Stimulated activated memory B cell treated with anti-CD40 and anti-IgM and Interleukin-4, amounts not matched to agents 10 μg/mL and 1 μg/mL and 100 μg/mL, for 72 hours (primary cell): ENCODE measurements around the gene KRT13.
"Not testable (repeated sequence)": the region's sequence is repeated elsewhere in the genome, so short reads cannot be mapped to it uniquely, and the experiment has no call there.

Experiments
- ATAC-seq: fragments of 150-1000 bp; cut with Tn5 transposase; 2 replicates; pipeline ENCODE4 v1.10.0; 2021
- H3K27ac Mint-ChIP-seq: one replicate; pipeline ENCODE4 v1.8.0; 2022; ENCODE audit warnings: mild to moderate bottlenecking, mixed read lengths
- H3K27me3 Mint-ChIP-seq: one replicate; pipeline ENCODE4 v1.8.0; 2022; ENCODE audit warnings: mixed read lengths
- H3K36me3 Mint-ChIP-seq: one replicate; pipeline ENCODE4 v1.8.0; 2022; ENCODE audit warnings: mixed read lengths
- H3K4me1 Mint-ChIP-seq: one replicate; pipeline ENCODE4 v1.8.0; 2022; ENCODE audit warnings: mixed read lengths
- H3K4me3 Mint-ChIP-seq: one replicate; pipeline ENCODE4 v1.8.0; 2022; ENCODE audit warnings: mild to moderate bottlenecking, moderate library complexity, mixed read lengths
- H3K9me3 Mint-ChIP-seq: one replicate; pipeline ENCODE4 v1.8.0; 2022; ENCODE audit warnings: mixed read lengths

KRT13 gene

DNA sequence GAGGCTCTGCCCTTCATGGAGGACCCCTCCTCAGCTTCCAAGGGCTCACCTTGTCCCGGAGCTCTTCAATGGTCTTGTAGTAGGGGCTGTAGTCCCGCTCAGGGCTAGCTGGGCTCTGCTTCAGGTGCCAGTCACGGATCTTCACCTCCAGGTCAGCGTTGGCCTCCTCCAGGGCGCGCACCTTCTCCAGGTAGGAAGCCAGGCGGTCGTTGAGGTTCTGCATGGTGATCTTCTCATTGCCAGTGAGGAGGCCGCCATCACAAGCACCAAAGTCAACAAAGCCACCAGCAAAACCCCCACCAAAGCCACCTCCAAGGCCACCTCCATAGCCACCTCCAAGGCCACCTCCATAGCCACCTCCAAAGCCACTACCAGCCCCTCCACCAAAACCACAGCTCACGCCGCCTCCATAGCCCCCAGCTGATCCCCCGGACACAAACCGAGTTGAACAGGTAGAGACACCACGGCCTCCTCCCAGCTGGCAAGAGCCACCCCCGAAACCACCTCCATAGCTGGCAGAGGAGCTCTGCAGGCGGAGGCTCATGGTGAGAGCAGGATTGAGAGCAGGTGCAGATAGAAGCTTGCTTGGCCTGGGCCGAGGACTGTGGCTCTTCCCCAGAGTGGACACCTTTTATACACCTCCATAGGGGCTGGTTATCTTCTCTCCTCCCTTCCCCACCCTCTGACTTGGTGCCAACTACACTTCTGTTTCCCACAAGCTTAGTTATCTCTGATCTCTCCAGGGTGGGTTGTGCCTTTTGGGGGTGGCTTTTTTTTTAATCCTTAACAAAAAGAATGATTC, at the start of gene KRT13:
Gene KRT13, minus strand, starts transcription at position 606 of the 802 bp plus-strand sequence. Its CDS starts 62 bp downstream, at position 544.
- Mint-ChIP-seq H3K36me3 (no peaks in the 10 kb centered on the region), H3K27me3 (peaks cover 9% of the 10 kb centered on the region), H3K4me1 (peaks cover 8% of the 10 kb centered on the region), H3K9me3 (no peaks in the 10 kb centered on the region), H3K27ac (no peak within 1 kb of the TSS), H3K4me3 (no peak within 1 kb of the TSS)
- ATAC-seq = no peak

DNA sequence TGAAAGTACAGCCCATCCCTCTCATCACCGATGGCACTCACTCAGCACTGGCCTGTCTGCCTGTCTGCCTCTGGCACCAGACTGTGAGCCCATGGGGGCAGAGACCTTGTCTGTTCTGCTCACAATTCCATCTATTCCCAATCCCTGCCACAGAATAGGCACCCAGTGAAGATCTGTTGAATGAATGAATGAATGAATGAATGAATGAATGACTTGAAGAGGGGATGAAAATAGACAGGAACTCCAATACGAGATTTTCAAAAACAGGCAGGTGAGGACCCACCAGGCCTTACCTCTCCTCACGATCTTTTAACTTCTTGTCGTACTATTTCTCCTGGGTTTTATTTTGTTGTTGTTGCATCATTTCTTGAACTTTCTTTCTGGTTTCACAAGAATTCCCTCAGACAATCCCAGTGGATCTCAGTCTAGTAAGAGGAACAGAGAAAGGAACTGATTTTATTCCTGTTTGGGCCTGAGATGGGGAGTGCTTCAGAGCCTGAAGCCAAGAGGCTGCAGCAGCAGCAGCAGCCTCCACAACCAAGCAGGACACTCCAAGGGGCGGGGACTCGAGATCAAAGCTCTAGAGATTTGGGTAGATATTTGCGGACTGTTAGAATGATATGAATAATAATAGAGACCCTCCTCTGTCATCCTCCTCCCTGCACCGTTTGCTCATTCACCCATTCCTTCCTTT, 48.7 kb upstream of the KRT13 start:
- Mint-ChIP-seq H3K27me3 (peaks cover 78% of the 10 kb centered on the region), H3K4me3 (no peak overlapping the region), H3K27ac (no peak overlapping the region), H3K9me3 (no peaks in the 10 kb centered on the region), H3K4me1 (peaks cover 4% of the 10 kb centered on the region), H3K36me3 (no peaks in the 10 kb centered on the region)
- no peak for ATAC-seq

DNA sequence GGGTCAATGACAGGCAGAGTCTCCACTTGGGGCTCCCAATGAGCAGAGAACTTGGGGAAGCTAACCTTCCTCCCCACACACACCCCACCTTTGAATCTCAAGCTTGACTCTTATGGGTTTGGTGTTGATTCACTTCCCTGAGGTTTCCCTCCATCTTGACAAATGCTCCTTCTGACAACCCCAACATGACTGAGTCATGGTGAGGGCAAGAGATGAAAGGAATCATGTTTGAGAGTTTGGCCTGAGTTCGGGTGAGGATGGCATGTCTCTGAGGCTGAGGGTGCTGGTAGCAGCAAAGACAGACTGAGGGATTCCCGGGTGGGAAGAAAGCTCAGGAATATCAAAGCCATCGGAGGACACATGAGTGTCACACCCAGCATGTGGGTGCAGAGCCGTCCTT, 47.8 kb upstream of the KRT13 start:
- ATAC-seq = no peak
- Mint-ChIP-seq H3K27me3 (peaks cover 78% of the 10 kb centered on the region), H3K4me3 (no peak overlapping the region)

DNA sequence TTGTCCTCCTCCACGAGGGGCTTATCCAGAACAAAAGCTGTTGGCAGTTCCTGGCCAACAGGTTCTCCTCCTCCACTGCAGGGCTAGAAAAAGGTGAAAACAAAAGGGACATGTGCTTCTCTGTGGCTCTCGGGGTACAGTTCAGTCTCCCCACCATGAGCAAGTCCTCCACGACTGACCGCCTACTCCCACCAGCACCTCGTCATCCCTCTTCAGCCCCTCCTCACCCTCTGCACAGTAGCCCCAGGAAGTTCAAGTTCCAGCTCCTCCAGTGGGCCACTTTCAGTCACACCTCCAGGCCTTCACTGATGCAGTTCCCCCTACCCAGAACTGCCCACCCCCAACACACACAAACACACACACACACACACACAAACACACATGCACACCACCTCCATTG, 47.0 kb upstream of the KRT13 start:
- peaks cover 20% of the 10 kb centered on the region for H3K4me1 Mint-ChIP-seq
- ATAC-seq = no peak
- H3K4me3 Mint-ChIP-seq = no peak overlapping the region
- H3K9me3 Mint-ChIP-seq = no peaks in the 10 kb centered on the region
- no peaks in the 10 kb centered on the region for H3K36me3 Mint-ChIP-seq
- peaks cover 78% of the 10 kb centered on the region for H3K27me3 Mint-ChIP-seq
- H3K27ac Mint-ChIP-seq = no peak overlapping the region

More for the DNA sequence above, 47.8 kb upstream of the KRT13 start:
- Mint-ChIP-seq H3K4me1 (peaks cover 14% of the 10 kb centered on the region), H3K9me3 (no peaks in the 10 kb centered on the region), H3K27ac (no peak overlapping the region), H3K36me3 (no peaks in the 10 kb centered on the region)

DNA sequence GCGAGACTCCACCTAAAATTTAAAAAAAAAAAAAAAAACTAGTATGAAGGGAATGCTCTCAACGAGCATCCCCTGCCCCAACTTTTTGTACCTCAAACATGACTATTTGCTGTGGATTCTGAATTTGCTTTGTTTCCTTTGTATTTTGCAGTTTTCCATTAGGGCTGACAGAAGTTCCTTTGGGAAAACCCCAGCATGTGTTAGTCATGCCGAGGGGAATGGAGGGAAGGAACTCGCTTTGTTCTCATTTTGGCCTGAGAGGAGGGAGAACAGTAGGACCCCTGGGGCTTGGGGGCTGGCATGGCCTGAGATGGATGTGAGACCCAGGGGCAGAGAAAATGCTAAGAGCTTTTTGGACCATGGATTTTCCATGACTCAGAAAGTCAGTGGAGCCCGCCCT, 46.0 kb upstream of the KRT13 start:
- peaks cover 20% of the 10 kb centered on the region for H3K4me1 Mint-ChIP-seq
- H3K27ac Mint-ChIP-seq = no peak overlapping the region

DNA sequence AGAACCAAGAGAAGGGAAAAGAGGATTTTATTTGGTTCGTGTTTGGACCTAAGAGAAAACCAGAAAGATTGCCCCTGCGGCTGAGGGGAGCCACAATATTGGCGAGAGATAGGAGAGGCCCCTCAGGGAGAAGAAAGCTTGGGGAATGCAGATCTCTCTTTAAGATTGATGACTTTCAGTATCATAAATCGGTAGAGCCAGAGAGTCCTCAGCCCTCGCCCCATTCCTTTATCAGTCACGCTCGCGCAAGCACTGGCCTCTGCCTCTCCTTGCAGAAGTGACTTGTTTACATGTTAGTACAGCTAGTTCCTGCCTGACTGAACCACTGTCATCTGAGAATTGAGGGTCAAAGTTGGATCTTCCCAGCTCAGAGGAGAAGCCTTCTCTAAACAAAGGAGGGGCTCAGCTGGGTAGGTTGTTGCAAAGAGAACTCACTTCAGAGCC, 44.2 kb upstream of the KRT13 start:
- no peak for ATAC-seq
- Mint-ChIP-seq H3K36me3 (no peaks in the 10 kb centered on the region), H3K27ac (no peak overlapping the region), H3K4me3 (no peak overlapping the region), H3K27me3 (peaks cover 79% of the 10 kb centered on the region), H3K4me1 (peaks cover 20% of the 10 kb centered on the region), H3K9me3 (peaks cover 4% of the 10 kb centered on the region)

More for the DNA sequence above, 46.0 kb upstream of the KRT13 start:
- Mint-ChIP-seq H3K27me3 (peaks cover 79% of the 10 kb centered on the region), H3K4me3 (no peak overlapping the region), H3K9me3 (peaks cover 4% of the 10 kb centered on the region), H3K36me3 (no peaks in the 10 kb centered on the region)
- ATAC-seq = no peak

DNA sequence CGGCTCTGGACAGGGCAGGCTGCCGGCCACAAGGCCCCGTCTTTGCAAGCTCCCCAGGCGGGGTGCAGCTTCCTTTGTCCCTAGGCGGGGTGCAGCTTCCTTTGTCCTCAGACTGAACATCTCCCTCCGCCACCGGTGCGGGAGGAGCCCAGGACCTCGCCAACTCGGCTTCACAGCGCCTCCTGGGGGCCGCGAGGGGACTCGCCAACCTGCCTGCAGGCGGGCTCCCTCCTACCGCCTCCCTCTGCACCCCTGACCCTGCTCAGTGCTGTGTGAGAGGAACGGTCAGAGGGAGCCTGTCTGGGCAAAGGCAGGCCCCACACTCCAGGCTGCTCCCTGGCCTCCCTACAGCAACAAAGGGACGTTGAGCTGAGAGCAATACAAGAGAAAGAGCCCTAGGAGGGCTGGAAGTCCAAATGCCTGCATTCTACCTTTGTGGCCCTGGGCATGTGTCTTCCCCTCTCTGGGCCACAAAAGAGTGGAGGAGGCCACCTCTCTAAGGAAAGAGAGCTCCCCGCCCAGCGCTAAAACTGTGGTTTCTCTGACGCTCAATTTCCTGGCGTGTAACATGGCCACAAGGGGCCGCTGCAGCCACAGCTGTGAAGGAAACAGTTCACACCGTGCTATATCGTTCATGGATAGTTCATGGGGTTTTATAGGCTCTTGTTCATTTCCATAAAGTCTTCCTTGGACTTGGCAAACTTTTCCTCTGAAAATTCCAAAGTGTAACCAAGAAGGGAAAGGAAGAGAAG, 43.6 kb upstream of the KRT13 start:
- Mint-ChIP-seq H3K27ac (no peak overlapping the region), H3K4me3 (peak overlapping the region; percentile 32), H3K9me3 (peaks cover 4% of the 10 kb centered on the region), H3K36me3 (no peaks in the 10 kb centered on the region), H3K27me3 (peaks cover 73% of the 10 kb centered on the region), H3K4me1 (peaks cover 20% of the 10 kb centered on the region)
- peak; percentile 83 for ATAC-seq

DNA sequence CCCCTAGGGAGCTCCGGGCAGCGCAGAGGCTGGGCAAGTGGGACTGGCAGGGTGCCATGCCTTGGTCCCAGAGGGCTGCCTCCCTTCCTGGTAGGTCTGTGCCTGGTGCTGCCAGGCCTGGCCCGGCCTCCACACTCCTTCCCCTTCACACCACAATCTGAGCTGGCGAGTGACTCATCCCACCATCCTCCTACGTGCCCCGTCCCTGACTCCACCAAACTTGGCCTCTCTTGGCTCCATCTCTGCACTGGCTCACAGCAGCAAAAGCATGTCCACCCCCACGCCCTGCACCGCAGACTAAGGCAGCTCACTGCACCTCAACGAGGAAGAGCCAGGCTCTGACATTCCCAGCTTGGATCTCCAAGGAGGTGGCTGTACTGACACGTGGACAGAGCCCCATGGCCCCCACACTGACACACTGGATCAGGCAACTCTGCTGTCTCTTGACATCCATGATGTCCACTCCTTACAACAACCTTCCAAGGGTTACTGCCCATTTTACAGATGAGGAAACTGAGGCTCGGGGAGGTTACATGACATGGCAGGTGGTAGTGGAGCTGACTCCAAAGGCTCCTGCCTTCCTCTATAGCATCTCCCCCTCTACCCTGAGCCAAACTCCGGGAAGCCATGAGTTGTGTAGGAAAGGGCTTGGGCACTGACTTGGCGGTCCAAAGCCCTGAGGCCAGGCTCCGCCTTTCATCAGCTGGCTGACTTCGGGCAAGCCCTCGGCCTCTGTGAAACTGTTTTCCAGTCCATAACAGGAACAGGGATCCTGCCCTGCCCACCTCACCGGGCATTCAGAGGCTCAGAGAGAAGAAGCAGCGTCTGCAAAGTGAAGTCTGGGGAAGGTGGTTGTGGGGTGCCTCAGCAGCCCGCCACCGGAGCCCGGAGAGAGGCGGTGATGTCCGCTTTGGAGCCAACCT, 42.8 kb upstream of the KRT13 start:
- Mint-ChIP-seq H3K27me3 (peaks cover 64% of the 10 kb centered on the region), H3K4me3 (no peak overlapping the region), H3K36me3 (no peaks in the 10 kb centered on the region), H3K27ac (no peak overlapping the region), H3K9me3 (peaks cover 4% of the 10 kb centered on the region), H3K4me1 (peaks cover 20% of the 10 kb centered on the region)
- ATAC-seq = peak; percentile 65

DNA sequence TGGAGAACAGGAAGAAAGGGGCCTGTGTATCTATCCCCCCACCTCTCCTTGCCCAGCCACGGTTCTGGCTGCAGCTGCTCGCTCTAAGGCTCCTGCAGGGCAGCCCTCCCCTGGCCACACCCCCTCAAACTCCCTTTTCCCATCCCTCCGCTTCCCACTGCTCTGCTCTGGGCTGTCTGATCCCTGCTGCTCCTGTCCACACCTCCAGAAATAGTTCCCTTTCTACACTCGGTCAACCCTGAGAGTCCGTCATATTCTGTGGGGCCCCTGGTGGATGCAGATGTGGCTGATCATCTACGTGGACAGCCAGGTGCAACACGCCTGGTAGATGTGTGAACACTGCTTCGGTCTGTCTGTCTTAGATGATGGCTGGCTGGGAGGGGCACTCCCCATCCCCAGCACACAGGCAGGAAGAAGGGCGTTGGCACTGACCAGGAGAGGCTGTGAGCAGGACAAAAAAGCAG, 42.0 kb upstream of the KRT13 start:
- H3K27me3 Mint-ChIP-seq = peaks cover 57% of the 10 kb centered on the region
- peaks cover 4% of the 10 kb centered on the region for H3K9me3 Mint-ChIP-seq
- H3K4me3 Mint-ChIP-seq = no peak overlapping the region

DNA sequence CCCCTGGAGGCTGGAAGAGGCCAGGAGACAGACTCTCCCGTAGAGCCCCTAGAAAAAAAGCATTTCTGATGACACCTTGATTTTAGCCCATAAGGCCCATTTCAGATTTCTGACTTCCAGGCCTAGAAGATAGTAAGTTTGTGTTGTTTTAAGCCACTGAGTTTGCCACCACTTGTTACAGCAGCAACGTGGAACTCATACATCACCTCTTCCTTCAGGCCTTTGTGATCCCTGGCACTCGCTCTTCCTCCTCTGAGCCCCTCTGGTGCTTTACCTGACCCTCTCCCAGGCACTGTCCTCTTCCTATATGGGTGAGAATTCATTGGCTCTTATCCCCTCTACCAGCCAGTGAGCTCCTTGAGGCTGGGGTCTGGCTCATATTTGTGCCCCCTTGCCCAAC, 41.4 kb upstream of the KRT13 start:
- Mint-ChIP-seq H3K4me1 (peaks cover 20% of the 10 kb centered on the region), H3K9me3 (peaks cover 4% of the 10 kb centered on the region), H3K27ac (no peak overlapping the region), H3K36me3 (no peaks in the 10 kb centered on the region), H3K4me3 (no peak overlapping the region), H3K27me3 (peaks cover 51% of the 10 kb centered on the region)
- ATAC-seq = no peak

More for the DNA sequence above, 42.0 kb upstream of the KRT13 start:
- ATAC-seq = no peak
- Mint-ChIP-seq H3K36me3 (no peaks in the 10 kb centered on the region), H3K4me1 (peaks cover 20% of the 10 kb centered on the region), H3K27ac (no peak overlapping the region)

DNA sequence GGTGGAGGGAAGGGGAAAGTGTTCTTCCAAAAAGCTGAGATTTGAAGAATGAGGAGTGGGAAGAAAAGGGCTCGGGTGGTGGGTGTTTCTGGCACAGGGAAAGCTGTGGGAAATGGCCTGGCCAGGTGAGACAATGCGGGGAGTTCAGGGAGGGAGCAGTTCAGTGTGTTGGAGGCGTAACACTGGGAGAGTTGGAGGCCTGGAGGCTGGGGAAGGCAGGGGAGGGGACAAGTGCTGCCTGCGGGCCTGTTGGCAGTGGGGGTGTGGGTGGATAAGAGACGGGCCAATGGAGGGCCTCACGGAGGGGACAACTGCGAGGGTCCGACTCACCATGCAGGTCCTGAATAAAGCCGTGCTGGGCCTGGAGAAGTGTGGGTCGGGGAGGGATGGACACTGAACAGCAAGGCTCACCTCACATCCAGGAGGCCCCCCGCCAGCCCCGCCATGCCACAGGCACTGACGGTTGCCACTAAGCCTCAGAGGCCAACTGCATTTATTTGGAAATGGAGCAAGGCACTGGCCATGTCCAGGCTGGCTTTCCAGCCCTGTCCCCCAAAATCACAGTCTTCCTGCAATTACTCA, 40.5 kb upstream of the KRT13 start:
- Mint-ChIP-seq H3K4me3 (no peak overlapping the region), H3K4me1 (peaks cover 20% of the 10 kb centered on the region), H3K9me3 (peaks cover 4% of the 10 kb centered on the region), H3K36me3 (no peaks in the 10 kb centered on the region), H3K27me3 (peaks cover 45% of the 10 kb centered on the region), H3K27ac (no peak overlapping the region)
- no peak for ATAC-seq

DNA sequence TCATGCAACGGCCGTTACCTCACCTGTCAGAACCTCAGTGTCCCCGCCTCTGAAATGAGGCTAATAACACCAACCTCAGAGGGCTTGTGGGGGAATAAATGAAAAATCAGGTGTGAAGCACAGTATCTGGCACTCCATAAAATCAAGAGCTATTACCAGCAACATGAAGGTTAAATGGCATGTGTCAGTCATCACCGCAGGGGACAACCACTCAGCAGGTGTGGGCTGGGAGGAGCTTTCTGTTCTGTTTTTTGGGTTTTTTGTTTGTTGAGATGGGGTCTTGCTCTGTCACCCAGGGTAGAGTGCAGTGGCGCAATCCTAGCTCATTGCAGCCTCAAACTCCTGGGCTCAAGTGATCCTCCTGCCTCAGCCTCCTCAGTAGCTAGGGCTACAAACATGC, 39.5 kb upstream of the KRT13 start:
- peaks cover 20% of the 10 kb centered on the region for H3K4me1 Mint-ChIP-seq
- H3K27ac Mint-ChIP-seq = no peak overlapping the region
- H3K27me3 Mint-ChIP-seq = peaks cover 45% of the 10 kb centered on the region
- H3K4me3 Mint-ChIP-seq = no peak overlapping the region
- no peak for ATAC-seq
- peaks cover 4% of the 10 kb centered on the region for H3K9me3 Mint-ChIP-seq
- no peaks in the 10 kb centered on the region for H3K36me3 Mint-ChIP-seq

DNA sequence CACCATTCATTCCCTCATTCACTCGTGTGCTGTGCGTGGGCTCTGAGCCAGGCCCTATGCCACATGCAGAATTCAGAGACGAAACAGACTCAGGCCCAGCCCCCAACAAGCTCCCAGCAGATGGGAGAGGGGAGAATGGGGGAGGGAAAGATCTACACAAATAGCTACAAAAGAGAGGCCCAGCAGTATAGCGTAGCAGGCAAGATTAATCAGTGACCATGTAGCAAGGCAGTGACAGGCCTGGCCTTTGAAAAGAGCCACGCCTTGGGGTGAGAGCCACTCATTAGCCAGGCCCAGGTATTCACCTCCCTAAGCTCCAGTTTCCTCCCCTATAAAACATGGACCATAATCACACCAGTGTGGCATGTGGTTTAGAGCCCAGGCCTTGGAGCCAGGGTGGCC, 39.1 kb upstream of the KRT13 start:
- Mint-ChIP-seq H3K4me3 (no peak overlapping the region), H3K27ac (no peak overlapping the region), H3K4me1 (peaks cover 20% of the 10 kb centered on the region), H3K36me3 (no peaks in the 10 kb centered on the region), H3K9me3 (peaks cover 4% of the 10 kb centered on the region), H3K27me3 (peaks cover 42% of the 10 kb centered on the region)
- ATAC-seq = no peak

DNA sequence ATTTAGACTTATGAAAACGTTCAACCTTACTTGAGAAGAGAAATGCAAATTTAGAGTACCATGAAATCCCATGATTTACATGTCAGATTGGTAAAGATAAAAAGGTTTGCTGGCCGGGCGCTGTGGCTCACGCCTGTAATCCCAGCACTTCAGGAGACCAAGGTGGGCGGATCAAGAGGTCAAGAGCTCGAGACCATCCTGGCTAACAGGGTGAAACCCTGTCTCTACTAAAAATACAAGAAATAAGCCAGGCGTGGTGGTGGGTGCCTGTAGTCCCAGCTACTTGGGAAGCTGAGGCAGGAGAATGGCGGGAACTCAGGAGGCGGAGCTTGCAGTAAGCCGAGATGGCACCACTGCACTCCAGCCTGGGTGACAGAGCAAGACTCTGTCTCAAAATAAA, 37.4 kb upstream of the KRT13 start:
- H3K4me3 Mint-ChIP-seq, H3K27ac Mint-ChIP-seq, ATAC-seq, H3K36me3 Mint-ChIP-seq, H3K4me1 Mint-ChIP-seq, H3K9me3 Mint-ChIP-seq: not testable (repeated sequence)
- H3K27me3 Mint-ChIP-seq = peaks cover 35% of the 10 kb centered on the region
